NCI-H128 (cell line): ENCODE measurements around the gene KIAA1586.
"Not testable (repeated sequence)": the region's sequence is repeated elsewhere in the genome, so short reads cannot be mapped to it uniquely, and the experiment has no call there.

ENCODE experiments used
- DNase-seq: peaks from one replicate; lab custom pipeline; 2025; ENCODE audit not compliant: unreplicated experiment; lab: John Stamatoyannopoulos, UW

KIAA1586 gene, protein sequence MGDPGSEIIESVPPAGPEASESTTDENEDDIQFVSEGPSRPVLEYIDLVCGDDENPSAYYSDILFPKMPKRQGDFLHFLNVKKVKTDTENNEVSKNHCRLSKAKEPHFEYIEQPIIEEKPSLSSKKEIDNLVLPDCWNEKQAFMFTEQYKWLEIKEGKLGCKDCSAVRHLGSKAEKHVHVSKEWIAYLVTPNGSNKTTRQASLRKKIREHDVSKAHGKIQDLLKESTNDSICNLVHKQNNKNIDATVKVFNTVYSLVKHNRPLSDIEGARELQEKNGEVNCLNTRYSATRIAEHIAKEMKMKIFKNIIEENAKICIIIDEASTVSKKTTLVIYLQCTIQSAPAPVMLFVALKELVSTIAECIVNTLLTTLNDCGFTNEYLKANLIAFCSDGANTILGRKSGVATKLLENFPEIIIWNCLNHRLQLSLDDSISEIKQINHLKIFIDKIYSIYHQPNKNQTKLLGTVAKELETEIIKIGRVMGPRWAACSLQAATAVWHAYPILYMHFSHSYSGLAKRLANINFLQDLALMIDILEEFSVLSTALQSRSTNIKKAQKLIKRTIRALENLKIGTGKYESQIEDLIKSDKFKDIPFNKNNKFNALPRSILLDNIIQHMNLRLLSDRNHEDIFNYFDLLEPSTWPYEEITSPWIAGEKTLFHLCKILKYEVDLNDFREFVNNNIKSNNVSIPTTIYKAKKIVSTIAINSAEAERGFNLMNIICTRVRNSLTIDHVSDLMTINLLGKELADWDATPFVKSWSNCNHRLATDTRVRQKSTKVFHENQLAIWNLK

DNA sequence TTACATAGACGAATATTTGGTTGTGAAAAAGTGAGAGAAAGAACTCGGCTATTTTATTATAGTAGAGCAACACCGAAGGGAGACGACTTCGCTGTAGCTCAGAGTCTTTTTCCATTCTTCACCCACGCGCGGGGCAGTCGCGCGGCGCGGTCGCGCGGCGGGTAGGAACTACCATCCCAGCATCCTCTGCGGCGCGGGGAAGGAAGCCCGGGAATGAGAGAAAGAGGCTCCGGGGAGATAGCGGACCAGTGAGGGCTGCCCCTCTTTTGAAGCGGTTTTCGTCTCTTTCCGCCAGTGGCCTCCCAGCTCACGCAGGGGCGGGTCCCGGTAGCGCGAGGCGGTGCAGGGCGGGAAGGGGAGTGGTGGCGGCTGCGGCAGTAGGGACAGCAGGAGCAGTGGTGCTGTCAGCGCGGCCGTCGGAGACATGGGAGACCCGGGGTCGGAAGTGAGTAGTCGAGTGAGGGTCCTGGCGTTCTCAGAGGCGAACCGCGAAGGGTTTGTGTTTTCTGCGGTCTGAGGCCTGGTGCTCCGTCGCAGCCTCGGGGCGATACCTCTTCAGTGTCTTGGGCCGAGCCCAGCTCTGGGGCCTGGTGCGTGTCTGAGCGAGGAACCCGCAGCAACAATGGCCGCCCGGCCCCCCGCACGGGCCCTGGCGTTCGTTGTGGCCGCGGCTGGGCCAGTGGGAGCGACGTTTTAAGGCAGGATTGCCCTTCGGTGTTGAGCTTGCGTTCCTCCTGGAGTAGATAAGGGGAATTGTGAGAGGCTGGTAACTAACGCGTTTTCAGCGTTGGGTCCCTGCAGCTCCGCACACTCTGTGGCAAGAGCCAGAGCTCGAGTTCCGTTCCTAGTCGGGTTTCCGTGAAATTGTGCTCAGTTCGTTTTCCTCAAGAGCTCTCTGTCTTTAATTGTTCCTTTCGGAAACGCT lies at the start of gene KIAA1586:
Gene KIAA1586 (plus strand): TSS at position 362 of the 925 bp plus-strand sequence. CDS start 63 bp downstream, at position 425.
- peak; percentile 86 for DNase-seq

DNA sequence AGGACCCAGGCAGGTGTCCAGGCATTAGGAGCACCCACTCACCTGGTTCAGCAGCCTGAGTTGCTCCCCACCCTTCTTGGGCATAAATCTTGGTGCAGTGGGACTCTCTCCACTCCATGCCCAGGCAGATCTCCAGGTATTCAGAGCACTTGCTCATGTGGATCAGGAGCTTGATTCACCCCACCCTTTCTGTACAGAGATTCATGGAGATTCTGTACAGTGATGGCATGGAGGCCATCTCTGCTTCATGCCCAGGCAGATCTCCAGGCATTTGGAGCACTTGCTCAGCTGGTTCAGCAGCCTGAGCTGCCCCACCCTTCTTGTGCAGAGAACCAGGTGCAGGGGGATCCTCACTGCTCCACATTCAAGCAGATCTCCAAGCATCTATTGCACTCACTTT lies 47.4 kb upstream of the KIAA1586 start:
- DNase-seq = no peak

DNA sequence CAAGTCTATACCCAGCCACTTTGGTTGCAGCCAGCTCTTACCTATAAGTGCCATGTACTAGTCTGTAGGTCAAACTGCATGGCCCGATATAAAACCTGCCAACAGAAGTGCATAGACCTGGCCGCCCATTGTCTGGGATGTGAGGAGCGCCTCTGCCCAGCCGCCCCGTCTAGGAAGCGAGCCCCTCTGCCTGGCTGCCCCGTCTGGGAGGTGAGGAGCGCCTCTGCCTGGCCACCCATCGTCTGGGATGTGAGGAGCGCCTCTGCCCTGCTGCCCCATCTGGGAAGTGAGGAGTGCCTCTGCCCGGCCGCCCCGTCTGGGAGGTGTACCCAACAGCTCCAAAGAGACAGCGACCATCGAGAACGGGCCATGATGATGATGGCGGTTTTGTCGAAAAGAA lies 46.7 kb upstream of the KIAA1586 start:
- not testable (repeated sequence) for DNase-seq

DNA sequence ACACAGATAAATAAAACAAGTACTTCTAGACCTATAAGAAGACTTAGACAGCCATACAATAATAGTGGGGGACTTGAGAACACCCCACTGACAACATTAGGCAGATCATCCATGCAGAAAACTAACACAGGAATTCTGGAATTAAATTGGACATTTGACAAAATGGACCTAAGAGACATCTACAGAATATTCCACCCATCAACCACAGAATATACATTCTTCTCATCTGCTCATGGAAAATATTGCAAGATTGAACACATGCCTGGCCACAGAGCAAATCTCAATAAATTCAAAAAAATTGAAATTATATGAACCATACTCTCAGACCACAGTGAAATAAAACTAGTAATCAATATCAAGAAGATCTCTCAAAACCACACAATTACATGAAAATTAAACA lies 44.3 kb upstream of the KIAA1586 start:
- no peak for DNase-seq

DNA sequence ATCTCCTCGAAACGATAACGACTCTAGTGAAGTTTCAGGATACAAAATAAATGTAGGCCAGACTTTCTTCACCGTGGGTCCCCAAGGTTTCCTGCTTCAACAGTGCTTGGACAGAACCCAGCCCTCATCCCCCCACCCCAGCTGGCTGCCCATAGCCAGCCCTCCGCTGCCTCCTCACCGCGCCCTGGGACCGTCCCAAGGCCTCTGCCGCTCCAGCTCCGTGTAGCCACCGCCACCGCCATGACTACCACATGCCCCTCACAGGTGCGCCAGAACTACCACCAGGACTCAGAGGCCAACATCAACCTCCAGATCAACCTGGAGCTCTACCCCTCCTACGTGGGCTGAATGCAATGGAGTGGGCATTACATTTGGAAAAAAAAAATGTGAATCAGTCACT lies 42.2 kb upstream of the KIAA1586 start:
- no peak for DNase-seq

DNA sequence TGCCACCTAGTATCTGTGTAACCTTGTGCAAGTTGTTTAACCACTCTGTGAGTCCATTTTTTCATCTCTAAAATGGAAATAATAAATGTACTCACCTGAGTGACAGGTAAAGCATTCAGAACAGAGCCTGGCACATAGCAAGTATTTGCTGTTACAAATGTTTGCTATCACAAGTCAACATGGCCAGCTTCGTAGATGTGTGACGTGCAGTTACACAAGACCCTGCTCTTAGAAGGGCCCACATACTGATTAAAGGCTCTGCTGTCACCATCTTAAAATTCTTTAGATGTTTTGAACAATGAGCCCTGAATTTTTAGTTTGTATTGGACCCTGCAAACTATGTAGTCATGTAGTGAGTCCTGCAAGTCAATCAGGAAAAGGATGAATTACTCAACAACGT lies 40.4 kb upstream of the KIAA1586 start:
- DNase-seq = no peak

DNA sequence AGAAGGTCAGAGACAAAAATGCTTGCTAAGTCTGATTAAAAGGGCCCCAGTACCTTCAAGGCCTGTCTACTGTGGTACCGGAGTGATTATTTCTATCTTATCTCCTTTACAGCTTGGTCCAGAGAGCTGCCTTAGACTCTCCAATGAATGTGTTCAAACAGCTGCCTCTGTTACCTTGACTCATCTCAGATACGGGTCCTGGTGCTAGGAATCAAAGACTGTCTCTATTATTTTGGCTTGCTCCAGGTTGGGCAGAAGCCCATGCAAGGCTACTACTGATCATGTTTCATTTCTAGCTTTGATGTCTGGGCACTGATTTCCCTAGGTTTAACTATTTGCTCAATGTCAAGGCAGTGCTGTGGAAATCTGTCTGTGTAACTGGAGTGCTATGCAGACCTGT lies 38.4 kb upstream of the KIAA1586 start:
- not testable (repeated sequence) for DNase-seq

DNA sequence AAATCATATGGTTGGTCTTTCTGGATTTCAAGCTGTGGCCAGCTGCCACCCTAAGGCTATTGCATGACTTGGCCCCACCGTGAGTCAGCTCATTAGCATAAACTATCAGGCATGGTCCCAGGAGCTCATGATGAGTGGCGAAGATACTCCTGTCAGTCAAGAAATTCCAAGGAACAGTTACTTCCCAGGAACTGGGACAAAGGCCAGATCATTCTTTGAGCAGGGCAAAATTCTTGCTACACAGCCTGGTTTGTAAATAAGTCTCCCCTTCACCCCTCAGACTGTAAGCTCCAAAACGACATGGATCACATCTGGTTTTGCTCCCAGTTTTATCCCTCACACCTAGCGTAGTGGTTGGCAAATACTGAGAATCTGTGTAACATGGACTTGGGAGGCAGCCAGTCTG lies 33.0 kb upstream of the KIAA1586 start:
- DNase-seq = no peak

DNA sequence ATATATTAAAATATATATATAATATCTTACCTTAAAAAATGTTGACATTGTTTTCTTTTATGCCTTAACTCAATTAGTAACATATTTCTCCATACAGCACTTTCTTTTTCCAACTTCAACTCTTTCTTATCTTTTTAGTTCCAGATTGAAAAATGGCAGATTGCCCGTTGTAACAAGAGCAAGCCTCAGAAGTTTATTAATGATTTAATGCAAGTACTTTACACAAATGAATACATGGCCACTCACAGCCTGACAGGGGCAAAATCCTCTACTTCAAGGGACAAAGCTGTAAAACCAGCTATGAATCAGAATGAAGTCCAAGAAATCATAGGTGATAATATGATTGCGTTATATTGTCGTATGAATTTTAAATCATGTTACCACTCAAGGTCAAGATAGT lies 29.4 kb upstream of the KIAA1586 start:
- no peak for DNase-seq

DNA sequence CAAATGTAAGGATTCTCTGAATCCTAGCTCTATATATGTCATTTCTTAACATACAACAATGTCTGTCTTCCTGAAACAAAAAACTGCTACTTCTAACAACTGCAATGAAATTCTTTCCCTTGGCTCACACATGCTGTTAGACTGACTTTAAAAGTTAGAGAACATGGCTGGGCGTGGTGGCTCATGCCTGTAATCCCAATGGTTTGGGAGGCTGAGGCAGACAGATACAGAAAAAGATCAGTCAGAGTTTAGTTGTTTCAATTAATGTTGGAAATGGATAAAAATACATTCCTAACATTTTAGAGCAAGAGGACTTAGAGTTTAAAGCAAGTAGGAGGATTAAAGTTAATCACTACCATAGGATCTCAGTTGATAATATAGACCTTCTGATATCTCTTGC lies 28.7 kb upstream of the KIAA1586 start:
- no peak for DNase-seq

DNA sequence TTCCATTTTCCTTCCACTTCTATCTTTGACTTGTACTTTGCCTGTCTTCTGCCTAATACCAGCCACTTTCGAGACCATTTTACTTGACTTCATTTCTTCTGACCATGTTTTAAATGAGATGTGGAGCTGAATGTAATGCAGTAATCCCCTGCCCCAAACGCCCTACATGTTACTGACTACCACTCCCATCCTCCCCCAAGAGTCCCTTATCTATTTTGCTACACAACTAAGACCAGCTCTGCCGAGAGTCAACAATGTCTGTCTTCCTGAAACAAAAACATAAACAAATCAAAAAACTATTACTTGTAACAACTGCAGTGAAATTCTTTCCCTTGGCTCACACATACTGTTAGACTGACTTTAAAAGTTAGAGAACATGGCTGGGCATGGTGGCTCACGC lies 27.1 kb upstream of the KIAA1586 start:
- no peak for DNase-seq

DNA sequence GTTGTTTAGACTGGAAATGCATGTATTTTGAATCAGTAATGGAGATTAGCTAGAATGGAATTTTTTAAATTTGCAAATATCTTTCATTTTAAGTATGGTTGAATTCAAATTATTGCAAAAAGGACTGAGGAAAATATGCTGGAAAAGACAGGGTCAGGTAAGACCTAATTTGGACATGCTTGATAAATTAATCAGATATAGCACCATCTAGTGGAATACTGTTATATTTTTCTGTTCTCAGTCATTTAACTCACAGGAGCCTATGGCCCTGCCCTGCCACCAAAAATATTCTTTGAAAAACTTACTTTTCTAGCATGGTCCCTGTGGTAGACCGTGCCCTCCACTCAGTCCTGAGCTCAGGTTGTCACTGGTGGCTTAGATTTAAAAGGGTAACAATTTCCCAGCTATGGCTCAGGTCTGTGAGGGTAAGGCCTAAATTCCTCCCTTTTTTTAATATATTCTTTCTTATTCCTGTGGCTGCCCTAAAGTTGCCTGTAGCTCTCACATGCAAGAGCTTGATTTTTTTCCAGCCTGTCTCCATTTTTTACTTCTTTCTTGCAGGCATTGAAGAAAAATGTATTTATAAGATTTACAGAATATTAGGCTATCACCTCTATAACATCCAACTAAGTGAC lies 25.3 kb upstream of the KIAA1586 start:
- DNase-seq = peak; percentile 3

DNA sequence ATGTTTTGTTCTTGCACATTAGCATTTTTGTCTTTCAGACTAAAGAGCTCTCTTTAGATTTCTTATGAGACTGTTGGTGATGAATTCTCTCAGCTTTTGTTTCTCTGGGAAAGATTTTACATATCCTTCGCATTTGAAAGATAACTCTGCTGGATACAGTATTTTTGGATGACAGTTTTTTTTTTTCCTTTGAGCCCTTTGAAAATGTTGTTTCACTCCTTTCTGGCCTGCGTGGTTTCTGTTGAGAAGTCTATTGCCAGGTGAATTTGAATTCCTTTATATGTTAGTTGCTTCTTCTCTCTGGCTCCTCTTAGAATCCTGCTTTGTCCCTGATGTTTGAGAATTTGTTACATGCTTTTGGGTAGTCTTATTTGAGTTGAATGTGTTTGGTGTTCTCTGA lies 22.2 kb upstream of the KIAA1586 start:
- DNase-seq = no peak

DNA sequence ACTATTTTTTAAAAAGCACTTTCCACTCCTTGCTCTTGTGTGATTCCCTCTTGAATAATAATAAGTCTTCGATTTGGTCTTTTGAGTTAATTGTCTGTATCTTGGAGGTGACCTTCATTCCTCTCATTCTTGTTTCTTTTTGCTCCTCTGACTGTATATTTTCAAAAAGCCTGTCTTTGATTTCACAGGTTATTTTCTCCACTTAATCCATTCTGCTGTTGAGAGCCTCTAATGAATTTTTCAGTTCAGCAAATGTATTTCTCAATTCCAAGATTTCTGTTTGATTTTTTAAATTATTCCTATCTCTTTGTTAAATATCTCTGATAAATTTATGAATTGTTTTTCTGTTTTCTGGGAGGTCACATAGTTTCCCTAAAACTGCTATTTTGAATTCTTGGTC lies 21.7 kb upstream of the KIAA1586 start:
- DNase-seq = no peak

DNA sequence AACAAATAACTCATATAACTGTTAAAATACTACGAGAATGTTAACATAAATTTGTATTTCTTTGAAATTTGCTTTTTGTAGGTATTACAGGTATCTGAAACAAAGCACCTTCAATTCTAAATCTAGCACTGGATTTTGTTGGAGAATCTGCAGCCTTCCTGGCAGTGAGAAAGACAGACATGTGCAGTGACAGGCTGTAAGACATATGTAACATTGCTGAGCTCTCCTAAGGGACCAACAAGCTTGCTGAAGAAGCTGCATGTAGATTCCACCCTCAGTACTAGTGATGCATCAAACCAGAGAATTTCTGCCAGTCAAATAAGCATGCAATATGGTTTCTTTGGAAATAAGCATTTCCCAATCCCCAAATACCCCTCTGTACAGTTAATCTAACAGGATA lies 20.5 kb upstream of the KIAA1586 start:
- no peak for DNase-seq

DNA sequence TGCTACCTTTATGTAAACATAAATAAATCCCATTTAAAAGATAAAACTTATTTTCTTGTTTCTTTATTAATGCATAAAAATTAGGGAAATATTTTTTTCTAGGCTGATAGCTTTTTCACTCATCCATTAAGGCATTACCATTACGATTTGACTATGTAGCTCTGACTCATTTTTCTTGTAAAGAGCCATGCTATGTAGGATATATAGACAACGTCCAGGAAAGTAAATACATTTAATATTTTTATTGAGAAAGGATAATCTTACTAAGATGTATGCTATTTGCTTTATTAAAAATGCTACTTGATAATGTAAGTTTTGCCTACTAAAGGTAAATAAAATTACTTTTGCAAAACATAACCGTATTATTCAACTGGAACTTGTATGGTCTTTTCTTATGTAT lies 19.2 kb upstream of the KIAA1586 start:
- no peak for DNase-seq

DNA sequence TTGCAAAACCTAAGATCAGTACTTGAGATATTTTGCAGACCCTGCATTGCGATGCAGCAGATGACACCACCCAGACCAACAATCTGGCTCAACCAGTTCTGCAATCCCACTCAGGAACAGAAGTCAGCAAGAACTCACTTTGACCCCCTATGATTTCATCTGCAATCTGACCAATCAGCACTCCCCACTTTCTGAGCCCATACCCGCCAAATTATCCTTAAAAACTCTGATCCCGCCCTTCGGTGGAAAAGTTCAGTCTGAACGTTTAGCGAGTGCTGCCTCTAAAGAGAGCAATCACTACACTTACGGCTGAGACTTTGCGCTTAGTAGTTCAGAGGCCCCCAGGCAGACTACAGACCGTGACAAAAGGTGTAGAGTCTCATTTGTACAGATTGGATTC lies 17.3 kb upstream of the KIAA1586 start:
- DNase-seq = no peak

DNA sequence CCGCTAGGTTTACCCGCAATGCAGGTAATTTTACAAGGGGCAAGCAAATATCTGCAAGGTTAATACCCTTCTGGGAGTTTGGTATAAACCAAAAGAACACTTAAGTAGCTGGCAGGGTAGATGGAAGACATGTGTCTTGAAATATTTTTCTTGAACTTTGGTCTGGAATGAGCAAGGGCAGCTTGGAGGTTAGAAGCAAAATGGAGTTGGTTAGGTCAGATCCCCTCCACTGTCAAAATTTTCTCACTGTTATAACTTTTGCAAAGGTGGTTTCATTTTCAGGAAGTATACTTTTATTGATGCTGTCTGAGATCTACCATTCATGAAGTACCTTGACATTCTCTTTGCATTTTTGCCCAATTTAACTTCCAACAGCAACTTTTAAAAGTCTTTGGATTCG lies 13.3 kb upstream of the KIAA1586 start:
- no peak for DNase-seq

DNA sequence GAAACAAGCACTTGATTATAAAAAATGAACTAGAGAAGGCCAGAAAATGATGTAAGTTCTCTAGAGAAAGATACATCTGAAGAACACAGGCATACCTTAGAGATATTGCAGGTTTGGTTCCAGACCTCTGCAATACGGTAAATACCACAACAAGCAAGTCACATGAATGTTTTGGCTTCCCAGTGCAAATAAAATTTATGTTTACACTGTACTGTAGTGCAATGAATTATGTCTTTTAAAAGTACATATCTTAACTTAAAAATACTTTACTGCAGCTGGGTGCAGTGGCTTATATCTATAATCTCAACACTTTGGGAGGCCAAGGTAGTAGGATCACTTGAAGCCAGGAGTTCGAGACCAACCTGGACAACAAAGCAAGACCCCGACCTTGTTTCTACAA lies 10.9 kb upstream of the KIAA1586 start:
- DNase-seq = no peak

DNA sequence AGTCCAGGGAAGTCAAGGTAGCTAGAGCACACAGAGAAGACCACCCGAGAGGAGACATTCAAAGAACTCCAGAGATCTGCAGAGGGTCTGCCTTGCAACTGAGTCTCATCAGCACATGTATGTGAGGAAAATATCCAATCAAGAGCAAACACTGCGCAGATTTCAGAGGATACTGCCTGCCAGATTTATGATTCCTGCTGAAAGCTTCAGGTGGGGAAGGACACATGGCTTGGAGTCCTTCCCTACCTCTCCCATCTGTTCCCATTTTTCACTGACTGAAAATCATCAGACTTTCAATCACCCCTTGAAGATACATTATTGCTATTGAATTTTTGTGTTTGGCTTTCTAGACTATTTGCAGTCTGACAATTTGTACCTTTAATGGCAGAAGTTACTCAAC lies 7.6 kb upstream of the KIAA1586 start:
- DNase-seq = no peak

DNA sequence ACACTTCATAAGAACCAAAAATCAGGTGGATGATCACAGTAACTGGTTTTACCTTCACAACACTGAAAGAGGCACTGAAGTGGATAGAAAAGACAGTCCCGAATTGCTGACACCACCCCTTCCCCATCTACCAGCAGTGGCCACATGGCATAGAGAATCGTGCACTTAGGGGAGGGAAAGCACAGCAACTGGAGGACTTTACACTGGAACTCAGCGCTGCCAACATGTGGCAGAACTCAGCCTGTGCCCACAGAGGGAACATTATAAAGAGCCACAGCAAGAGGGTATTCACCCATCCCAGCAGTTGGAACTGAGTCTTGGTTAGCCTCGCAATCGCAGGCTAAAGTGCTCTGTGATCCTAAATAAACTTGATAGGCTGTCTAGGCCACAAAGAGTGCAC lies 6.5 kb upstream of the KIAA1586 start:
- DNase-seq = no peak
